ENCODE results near the gene SLFN12L.
"Not testable (repeated sequence)": the region's sequence is repeated elsewhere in the genome, so short reads cannot be mapped to it uniquely, and the experiment has no call there.

SLFN12L gene

DNA sequence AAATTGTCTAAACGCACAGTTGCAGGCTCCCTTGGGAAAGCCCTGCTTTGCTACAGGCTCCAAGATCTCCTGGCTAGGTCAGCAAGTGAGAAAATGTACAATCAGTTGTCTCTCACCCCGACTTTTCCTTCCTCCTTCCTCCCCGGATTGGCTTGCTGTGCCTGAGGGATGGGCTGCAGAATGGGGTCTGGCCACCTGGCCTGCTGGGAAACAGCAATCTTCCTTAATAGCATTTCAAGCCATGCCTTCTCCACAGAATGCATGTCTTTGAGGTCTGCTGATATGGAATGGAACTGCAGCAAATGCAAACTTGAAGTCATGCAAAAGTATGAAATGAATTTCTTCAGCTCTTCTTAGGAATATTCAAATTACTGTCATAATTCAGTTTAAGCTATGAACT is 46.1 kb downstream of the SLFN12L start:
- no peak for DNase-seq

DNA sequence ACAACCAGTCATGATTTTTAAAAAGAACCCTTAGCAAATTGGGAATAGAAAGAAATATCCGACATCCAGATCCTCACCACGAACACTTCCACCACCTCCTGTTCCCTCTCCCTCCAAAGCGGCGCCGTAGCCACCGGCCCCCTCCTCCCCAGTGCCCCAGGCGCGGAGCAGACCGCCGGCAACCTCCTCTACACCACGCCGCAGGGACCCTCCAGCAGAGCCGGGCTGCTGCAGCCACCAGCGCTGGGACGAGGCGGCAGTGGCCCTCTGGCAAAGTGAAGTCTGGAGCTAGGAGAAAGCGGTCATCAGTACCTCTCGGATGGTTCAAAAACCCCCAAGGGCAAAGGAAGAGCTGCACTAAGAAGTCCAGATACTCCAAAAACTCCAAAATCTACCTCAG is 47.5 kb downstream of the SLFN12L start:
- DNase-seq: no peak

DNA sequence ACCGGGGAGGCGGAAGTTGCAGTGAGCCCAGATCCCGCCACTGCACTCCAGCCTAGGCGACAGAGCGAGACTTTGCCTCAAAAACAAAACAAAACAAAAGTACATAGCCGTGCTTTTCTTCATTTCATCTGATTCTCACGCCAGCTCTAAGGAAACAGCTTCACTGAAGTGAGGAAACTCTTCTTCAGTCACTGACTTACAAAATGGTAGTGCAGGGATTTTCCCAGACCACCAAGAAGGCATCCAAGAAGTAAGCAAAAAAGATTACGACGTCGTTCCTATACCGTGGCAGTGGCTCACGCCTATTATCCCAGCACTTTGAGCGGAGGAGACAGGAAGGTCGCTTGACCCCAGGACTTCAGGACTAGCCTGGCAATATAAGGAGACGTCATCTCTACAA is 48.5 kb downstream of the SLFN12L start:
- no peak for DNase-seq

DNA sequence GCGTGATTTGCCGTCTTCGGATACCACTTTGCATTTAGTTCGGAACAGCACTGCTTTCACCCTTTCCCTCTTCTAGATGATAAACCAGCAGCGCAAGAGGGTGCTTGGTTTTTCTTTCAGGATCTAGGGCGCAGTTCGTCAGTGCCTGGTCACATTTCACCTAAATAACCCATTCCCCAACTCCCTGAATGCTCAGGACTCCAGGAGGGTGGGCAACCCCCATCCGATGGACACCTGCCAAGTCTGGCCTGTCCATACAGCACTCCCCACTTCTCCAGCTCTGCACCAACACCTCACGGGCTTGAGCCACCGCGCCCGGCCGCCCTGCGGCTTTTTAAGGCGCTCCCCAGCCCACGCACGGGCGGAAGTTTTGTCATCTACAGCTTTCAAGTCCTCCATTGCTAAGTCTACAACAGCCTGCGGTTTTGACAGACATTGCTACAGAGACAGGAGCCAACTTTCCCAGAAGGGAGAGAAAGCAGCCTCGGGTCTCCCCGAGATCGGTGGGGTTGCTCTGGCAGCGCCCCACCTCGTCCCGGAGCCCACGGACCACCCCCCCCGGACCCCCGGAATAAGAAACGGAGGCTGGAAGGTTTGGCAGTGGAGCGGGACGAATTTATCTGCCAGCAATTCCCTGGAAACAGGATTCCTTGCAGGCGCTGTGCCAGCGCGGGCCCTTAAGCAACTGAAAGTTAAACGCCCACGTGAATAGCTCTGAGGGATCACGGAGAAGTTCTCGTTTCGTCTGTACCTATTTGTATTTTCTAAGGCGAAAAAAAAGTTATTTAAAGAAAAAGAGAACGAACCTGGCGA is 50.4 kb downstream of the SLFN12L start:
- no peak for DNase-seq

DNA sequence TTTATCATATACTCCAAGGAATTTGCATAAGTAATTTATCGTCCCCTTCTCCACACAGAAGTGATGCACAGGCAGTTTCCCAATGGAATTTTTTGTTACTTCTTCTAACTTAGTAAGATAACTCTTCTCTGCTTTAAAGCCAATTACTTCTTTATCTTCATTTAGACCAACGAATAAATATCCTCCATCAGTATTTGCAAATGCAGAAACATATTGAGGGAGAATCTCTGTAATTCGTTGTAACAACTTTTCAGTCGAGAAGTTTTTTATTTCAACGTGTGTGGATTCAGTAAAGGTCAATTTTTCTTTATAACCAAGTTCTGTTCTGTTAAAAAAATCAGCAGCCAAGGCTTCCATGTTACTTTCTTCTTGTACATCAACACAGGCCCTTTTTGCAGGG is 58.2 kb downstream of the SLFN12L start:
- no peak for DNase-seq

DNA sequence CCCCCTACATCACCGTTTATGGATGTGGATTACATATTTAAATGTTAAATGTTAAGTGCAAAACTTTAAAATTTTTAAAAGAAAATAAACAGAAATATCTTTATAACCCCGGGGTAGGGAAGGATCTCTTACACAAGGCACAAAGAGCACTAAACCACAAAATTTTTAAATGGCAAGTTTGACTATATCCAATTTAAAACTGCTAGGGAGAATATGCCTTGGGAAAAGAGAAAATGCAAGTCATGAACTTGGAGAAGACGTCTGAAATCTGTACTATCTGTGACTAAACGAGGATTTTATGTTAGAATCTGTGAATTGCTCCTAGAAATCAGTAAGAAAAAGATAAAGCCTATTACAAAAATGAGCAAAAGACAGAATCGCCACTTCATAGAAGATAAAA is 60.2 kb downstream of the SLFN12L start:
- DNase-seq: no peak

DNA sequence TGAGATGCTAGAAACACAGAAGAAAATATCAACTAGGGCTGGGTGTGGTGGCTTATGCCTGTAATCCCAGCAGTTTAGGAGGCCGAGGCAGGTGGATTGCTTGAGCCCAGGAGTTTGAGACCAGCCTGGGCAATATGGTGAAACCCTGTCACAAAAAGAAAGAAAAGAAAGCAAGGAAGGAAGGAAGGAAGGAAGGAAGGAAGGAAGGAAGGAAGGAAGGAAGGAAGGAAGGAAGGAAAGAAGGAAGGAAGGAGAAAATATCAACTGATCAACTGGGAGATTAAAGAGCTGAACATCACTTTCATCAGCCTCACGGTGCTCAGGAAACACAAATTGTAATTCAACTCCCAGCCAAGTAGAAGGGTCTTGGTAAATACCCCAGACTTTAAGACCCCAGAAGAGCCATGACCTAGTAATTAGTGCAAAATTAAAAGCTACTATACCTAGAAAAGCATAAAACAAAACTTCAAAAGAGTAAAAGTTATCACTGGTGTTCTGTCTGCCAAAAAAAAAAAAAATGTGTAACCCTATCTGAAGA is 61.1 kb downstream of the SLFN12L start:
- DNase-seq: no peak

DNA sequence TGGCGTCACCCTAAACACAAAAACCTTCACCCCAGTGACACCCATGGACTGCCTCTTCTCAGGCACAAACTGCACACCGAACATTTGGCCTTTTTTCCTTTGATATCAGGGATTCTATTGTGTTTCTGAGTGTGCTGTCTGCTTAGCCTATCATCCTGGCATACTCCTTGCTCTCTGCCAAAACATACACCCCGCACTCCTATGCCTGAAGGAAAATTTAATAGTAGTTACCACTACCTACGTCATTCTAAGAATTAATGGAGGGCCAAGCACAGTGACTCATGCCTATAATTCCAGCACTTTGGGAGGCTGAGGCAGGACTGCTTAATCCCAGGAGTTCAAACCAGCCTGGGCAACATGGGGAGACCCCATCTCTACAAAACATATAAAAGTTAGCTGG is 69.0 kb downstream of the SLFN12L start:
- DNase-seq: no peak

DNA sequence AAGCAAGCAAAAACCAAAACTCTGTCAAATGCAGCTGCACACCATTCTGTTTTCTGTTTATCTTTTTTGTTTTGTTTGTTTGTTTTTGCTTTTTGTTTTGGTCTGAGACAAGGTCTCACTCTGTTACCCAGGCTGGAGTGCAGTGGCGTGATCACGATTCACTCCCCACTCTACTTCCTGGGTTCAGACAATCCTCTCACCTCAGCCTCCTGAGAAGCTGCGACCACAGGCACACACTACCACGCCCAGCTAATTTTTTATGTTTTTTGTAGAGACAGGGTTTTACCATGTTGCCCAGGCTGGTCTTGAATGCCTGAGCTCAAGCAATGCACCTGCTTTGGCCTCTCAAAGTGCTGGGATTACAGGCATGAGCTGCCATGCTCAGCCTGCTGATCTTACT is 69.7 kb downstream of the SLFN12L start:
- no peak for DNase-seq

DNA sequence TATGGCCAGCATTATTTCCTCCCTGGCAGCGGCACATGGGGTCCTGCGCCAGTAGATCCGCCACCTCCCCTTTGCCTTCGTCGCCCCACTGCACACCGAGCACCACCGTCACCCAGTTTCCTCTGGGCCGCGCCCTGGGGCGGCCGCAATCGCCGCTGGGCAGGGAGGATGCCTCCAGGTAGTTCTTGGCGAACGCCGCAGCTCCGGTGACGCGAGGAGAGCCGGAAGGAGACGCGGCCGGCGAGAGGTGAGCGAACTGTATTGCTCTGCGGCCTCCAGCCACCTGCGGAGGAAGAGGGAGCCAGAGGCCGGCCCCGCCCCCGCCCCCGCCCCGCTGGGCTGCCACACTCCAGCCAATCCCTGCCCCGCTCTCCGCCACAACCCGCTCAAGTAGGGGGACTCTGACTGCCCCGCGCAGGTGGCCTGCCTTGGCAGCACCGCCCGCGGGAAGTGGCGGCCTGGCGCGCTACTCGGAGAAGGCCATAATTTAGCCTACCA is 77.1 kb downstream of the SLFN12L start:
- DNase-seq: peak; percentile 61

DNA sequence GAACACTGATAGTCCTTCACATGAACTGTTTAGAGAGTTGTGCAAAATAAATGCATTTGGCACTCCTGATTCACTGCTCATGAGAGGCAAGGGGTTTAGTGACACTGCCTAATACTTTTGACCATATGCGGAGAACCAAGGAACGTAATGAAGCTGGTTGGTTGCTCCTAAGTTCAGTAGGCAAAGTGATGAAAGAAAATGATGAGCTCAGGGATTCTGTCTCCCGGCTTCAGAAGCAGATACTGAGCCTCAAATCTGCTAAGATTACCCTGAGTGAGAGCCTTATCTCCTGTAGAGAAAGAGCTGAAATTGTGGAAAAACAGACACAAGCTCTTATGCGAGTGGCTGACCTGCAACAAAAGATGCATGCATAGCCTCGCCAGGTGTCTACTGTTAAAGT is 83.4 kb downstream of the SLFN12L start:
- not testable (repeated sequence) for DNase-seq

DNA sequence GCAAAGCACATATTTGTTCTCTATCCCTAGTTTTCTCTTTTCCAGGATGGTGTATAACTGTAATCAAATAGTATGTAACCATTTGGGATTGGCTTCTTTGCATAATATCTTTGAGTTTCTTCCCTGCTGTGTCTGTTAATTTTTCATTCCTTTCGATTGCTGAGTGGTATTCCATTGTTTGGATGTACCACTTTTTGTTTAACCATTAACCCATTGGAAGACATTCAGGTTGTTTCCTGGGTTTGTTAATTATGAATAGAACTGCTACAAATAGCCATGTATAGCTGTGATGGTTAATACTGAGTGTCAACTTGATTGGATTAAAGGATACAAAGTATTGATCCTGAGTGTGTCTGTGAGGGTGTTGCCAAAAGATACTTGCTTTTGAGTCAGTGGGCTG is 84.3 kb downstream of the SLFN12L start:
- DNase-seq: no peak

DNA sequence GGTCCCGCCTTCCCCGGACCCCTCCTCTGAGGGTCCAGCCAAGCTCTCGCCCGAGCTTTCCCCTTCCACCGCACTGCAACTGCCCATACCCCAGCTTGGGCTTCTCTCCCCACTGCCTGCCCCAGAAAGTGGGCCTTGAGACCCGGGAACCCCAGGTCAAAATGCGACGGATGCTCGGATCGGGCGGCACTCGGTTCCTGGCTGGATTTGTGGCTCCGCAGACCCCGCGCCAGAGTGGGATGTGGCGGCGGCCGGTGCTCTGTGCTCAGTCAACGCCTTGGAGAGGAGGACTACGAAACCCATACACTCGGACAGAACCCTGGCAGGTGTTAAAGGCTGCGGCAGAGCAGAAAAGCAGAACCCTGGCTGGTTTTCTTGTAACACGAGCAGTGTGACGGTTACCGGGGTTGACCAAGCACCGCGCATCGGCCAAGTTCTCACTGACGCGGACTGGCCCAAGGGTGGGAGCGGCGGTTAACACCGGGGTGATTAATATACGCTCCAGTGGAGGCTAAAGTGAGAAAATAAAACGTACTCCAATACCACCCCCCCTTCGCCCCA is 88.0 kb downstream of the SLFN12L start:
- no peak for DNase-seq

DNA sequence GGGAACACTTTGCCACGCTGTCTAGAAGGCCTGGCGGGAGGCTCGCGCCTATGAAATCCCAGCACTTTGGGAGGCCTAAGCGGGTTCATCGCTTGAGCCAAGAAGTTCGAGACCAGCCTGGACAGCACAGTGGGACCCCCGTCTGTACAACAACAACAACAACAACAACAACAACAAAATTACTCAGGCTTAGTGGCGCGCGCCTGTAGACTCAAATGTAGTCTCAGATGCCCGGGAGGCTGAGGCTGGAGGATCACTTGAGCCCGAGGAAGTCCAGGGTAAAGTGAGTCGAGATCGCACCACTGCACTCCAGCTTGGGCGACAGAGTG is 88.6 kb downstream of the SLFN12L start:
- no peak for DNase-seq

DNA sequence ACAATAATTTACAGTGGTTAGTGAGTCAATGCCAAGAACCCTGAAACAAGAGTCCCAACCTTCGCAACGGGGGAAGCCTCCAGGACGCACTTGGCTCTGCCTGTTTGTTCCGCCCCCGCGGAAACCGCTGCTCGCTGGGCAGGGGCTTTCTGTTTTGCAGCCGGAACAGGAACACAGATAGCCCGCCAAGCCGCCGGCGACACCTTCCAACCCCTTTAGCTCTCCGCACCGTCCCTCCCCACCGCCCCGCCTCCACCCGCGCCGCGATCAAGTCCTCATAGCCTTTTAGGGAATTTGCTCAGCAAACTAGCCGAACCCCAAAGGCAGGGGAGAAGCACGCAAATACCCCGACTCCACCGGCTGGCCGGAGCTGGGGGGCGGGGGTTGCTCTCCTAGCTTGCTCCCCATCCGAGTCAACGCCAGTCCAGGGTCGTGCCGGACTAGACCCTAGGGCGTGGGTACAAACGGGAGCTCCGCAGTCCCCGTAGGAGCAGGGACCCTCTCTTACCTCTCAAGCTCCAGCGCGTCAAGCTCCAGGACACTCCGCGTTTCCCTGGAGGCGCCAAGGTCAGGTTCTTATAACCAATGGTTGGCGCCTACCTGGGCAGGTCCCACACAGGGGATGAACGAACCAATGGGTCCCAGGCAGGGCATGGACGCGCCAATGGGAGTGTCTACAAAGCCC is 89.1 kb downstream of the SLFN12L start, which contains the start of gene SLFN13:
TSS of gene SLFN13 (minus strand) at position 553 of the 685 bp plus-strand sequence. CDS start 3,086 bp downstream, outside the sequence.
- peak; percentile 75 for DNase-seq

DNA sequence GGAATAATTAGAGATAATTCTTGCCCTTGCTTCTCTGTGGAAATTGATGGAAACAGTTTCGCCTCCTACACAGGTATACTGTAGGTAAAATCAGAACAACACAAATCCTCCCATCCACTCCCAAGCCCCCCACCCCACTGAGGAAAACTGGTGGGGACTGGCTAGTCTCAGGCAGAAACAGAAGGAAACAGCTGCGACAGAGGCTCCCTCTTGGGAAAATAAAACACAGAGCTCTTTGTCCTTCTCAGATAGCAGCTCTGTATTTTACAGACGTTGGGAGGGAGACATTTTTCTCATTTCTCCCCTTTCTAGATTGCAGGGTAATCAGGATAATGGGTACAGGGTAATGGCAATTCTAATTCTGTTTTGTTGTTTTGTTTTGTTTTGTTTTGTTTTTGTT is 90.0 kb downstream of the SLFN12L start:
- DNase-seq: peak; percentile 4

DNA sequence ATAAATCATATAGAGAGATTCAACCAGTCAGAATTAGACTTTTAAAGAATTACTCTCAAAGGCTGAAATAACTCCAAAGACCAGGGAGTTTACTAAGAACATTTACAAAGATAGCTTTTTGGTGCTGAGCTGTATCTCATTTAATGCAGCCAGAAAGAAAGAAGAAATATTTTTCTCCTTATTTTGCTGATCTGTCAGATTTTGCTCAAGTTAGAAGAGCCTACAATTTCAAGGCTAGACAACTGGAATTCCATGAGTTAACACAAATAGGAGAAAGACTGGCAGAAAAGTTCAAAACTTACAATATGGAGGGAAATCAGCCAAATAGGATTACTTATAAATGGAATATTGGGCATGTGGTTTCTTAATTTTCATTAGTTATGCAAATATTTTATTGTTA is 99.0 kb downstream of the SLFN12L start:
- no peak for DNase-seq

DNA sequence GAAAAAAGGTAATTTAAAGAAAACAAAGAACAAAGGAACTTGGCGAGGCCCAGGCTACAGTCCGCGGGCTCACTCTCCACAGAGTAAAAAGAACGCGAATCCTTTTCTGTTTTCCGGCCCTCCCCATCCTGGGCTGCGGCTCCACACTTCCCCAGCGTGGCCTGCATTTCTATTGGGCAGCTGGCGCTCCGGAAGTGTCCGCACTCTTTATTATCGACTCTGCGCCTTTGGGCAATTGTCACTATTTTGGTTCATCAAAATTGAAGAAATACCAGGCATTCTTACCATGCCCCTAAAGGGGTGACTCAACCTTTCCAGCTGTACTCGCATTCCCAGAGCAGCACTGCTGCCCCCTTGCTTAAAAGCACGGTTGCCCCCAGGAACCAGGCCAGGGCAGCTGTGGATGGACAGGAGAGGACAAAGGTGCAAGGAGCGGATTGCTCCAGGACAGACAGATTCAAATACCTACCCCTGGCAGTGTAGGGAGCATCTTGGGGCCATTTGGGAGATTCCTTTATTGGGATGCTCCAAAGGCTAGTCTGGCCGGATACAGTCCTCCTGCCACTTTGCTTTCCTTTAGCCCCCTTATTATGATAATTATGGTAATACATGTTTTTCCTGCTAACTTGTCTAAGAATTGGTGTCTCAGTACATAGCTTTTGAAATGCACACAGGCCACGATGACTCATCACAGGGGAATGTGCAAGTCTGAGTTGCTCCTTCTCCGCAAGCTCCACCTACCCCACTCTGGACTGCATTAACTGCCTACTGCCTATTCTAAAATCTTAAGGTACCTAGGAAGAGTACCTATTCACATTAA is 104.2 kb downstream of the SLFN12L start:
- no peak for DNase-seq

DNA sequence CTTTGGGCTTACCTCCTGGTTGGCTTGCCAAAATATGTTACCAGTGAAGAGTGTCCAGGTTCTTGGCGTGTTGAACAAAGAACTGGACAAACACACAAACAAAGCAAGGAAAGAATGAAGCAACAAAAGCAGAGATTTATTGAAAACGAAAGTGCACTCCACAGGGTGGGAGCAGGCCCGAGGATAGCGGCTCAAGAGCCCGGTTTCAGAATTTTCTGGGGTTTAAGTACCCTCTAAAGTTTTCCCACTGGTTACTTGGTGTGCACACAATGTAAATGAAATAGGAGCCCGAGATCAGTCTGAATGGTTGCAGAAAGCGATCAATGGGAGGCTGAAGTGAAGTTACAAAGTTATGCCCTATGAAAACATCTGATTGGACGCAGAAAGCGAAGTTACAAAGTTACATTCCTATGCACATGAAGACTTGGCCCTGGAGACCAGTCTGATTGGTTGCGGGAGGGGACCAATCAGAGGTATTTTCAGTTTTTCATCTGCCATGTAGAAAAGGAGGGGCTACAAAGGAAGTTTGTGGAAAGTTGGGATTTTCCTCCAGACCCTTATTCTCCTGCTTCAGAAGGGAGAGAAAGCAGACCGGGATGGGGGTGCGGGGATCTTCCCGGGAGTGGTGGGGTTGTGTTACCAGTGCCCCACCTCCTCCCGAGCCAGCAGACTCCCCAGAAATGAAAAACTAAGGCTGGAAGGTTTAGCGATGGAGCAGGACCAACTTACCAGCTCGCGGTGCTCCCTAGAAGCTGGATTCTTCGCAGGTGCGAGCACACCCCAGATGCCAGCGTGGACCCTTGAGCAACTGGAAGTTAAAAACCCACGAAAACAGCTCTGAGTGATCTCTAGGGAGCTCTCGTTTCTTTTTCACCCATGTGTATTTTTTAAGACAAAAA is 105.1 kb downstream of the SLFN12L start, which contains the start of gene SLFN12:
TSS of gene SLFN12 (minus strand) at position 325 of the 899 bp plus-strand sequence. CDS start 9,472 bp downstream, outside the sequence.
- DNase-seq: no peak

DNA sequence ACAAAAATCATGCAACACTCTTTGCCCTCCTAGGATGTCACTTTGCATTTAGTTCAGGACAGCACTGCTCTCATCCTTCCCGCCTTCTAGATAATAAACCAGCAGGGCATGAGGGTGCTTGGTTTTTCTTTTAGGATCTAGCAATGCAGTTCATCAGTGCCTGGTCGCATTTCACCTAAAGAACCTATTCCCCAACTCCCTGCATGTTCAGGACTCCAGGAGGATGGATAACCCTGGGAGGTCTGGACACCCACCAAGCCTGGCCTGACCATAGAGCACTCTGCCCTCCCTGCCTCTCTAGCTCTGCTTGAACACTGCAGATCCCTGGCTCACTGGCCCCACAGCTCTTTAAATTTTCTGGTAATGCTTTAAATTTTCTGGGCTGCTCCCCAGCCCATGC is 107.8 kb downstream of the SLFN12L start:
- DNase-seq: no peak

DNA sequence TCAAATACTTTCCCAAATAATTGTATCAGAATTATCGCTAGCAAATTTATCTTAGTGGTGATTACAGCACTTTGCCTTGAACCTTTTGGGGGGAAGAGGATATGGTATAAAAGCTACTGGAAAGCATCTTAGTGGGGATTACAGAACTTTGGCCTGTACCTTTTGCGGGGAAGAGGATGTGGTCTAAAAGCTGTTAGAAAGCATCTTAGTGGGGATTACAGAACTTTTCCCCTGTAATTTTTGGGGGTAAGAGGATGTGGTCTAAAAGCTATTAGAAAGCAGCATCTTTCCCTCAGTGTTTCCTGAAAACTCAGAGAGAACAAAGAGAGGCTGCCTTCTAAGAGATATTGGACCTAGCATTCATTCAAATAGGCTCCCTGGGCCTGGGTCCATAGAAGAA is 109.2 kb downstream of the SLFN12L start:
- no peak for DNase-seq

DNA sequence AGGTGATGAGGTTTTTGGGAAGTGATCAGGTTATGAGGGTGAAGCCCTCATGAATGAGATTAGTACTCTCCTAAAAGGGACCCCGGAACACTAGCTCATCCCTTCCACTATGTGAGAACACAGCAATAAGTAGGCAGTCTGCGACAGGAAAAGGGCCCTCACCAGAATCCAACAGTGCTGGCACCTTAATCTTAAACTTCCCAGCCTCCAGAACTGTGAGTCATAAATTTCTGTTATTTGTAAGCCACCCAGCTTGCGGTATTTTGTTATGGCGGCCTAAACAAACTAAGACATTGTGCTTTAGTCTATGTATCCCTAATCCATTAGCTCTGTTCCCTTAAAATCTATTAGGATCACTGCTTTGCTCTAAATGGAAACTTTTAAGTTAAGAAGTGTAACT is 113.7 kb downstream of the SLFN12L start:
- no peak for DNase-seq
